Prostate gland (tissue), 2 donors: ENCODE results near the gene EFCAB9.

ENCODE experiments used
- CTCF ChIP-seq, 4 experiments: fragments of 200-600 bp in 2 of 4; fragments of 450-650 bp in 2 of 4; sonication (generic) in 2 of 4; IDR thresholded peaks; 1 replicate in 3 of 4; 2 replicates in 1 of 4; pipeline ENCODE4 v1.5.1; 2016 to 2019; ENCODE audit warnings: antibody characterized with exemption in 4 of 4, mild to moderate bottlenecking in 2 of 4, moderate library complexity in 2 of 4
- POLR2A ChIP-seq: fragments of 450-650 bp; IDR thresholded peaks from one replicate; pipeline ENCODE4 v1.6.1; 2016; ENCODE audit warnings: antibody characterized with exemption, mild to moderate bottlenecking
- POLR2AphosphoS5 ChIP-seq: sonication (generic); formaldehyde crosslinking; IDR thresholded peaks from one replicate; pipeline ENCODE4 v1.6.1; 2017; ENCODE audit warnings: antibody characterized with exemption

- TF ChIP-seq CTCF (IDR thresholded peaks at IDR 0.05): no peak
- no peak for TF ChIP-seq POLR2A
- TF ChIP-seq POLR2AphosphoS5: no peak
Measured at GRCh38 chr5:172147857-172148256, 46.1 kb upstream of the EFCAB9 start.
